ENCODE measurements around the gene LDLRAD2. TPM values are rescaled to one million over a fixed set of nuclear protein-coding genes. Genes with fewer than 3 reads are reported as not detected.

The LDLRAD2 gene
- total and polyA plus RNA-seq, 10 of the 15 experiments (the other 5 are each of a cell fraction or from before 2014, with no cell fraction given): 0.04 to 0.23 (median 0.11) TPM; not detected in 7

GRCh38 chr1:21793104-21793503 is 19.0 kb upstream of the LDLRAD2 start:
- no peak overlapping the region for H3K4me3 ChIP-seq
- SMC1A ChIA-PET (ENCODE audit: uncharacterized antibody, unreplicated experiment): interaction anchor here (1.1 to 1.6 kb wide), 2 partner anchors 11 to 30 kb away, joined by 3 to 5 read pairs; partner anchors contain the start of gene USP48
- POLR2A ChIA-PET: no interaction called here
- no peaks in the 10 kb centered on the region for H4K20me1 ChIP-seq (ENCODE audit: control insufficient read depth, insufficient read depth)
- TF ChIP-seq MLLT1 (IDR thresholded peaks at IDR 0.05): no peak
- TF ChIP-seq, protein P1, sequence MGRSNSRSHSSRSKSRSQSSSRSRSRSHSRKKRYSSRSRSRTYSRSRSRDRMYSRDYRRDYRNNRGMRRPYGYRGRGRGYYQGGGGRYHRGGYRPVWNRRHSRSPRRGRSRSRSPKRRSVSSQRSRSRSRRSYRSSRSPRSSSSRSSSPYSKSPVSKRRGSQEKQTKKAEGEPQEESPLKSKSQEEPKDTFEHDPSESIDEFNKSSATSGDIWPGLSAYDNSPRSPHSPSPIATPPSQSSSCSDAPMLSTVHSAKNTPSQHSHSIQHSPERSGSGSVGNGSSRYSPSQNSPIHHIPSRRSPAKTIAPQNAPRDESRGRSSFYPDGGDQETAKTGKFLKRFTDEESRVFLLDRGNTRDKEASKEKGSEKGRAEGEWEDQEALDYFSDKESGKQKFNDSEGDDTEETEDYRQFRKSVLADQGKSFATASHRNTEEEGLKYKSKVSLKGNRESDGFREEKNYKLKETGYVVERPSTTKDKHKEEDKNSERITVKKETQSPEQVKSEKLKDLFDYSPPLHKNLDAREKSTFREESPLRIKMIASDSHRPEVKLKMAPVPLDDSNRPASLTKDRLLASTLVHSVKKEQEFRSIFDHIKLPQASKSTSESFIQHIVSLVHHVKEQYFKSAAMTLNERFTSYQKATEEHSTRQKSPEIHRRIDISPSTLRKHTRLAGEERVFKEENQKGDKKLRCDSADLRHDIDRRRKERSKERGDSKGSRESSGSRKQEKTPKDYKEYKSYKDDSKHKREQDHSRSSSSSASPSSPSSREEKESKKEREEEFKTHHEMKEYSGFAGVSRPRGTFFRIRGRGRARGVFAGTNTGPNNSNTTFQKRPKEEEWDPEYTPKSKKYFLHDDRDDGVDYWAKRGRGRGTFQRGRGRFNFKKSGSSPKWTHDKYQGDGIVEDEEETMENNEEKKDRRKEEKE (IDR thresholded peaks at IDR 0.05): no peak
- TF ChIP-seq SMAD1 (IDR thresholded peaks at IDR 0.05; ENCODE audit: low read depth, partially characterized antibody): no peak
- TF ChIP-seq KAT2A (conservative IDR thresholded peaks at IDR 0.05; ENCODE audit: control insufficient read depth, low read depth, low read length): no peak
- no peak overlapping the region for H3K27ac ChIP-seq (ENCODE audit: control insufficient read depth, insufficient read depth)
- no peaks in the 10 kb centered on the region for H3K36me3 ChIP-seq (ENCODE audit: control insufficient read depth in 2 of 2, insufficient read depth in 2 of 2, low read length in 1 of 2)
- H3K9ac ChIP-seq (ENCODE audit: control insufficient read depth, insufficient read depth, low read length): no peak overlapping the region
- no peak overlapping the region for H3K4me2 ChIP-seq (ENCODE audit: control insufficient read depth, insufficient read depth)
- intact Hi-C loops (cut with micrococcal nuclease; ENCODE audit: unreplicated experiment) (loop anchor here (5.0 kb wide), 1 partner anchor 74 kb away; no protein-coding TSS in a partner anchor), in situ Hi-C loops (cut with MboI) (loop anchor here (25.0 kb wide), 1 partner anchor 1794 kb away; no protein-coding TSS in a partner anchor)
- no peaks in the 10 kb centered on the region for H3K79me2 ChIP-seq (ENCODE audit: control insufficient read depth, insufficient read depth, low read length)
- ATAC-seq (no peak), DNase-seq (ENCODE audit: low read depth, low spot score) (no peak), FAIRE-seq (no peak)
- H3K4me1 ChIP-seq (ENCODE audit: control insufficient read depth, insufficient read depth, low read length): peaks cover 15% of the 10 kb centered on the region
- WGBS (ENCODE audit: insufficient coverage, insufficient replicate concordance, low lambda C conversion rate, missing lambda C conversion rate): 45% methylated on average over 2 of the region's 2 CpGs
- H2AFZ ChIP-seq (ENCODE audit: control insufficient read depth, low read depth, low read length): no peak overlapping the region
- H3K9me3 ChIP-seq (replicated peaks; ENCODE audit: control insufficient read depth, insufficient read depth, low read length): peaks cover 10% of the 10 kb centered on the region; the same call in 2 of the 3 replicates
- H3K27me3 ChIP-seq (replicated peaks in 1 of 2; ENCODE audit: control insufficient read depth in 2 of 2, insufficient read depth in 2 of 2, low read length in 1 of 2): no peaks in the 10 kb centered on the region
- RAD21 ChIA-PET (ENCODE audit: unreplicated experiment): no interaction called here
- CTCF ChIA-PET: interaction anchor here (0.9 kb wide), 1 partner anchor 75 kb away, joined by 3 read pairs; no protein-coding TSS in a partner anchor
- BruUV-seq (replicated peaks): no TSS peak

Data from GM12878 (cell line).